Uterus (tissue), 2 donors: ENCODE data around the gene PRR5L.

Experiments
- CTCF ChIP-seq, 4 experiments: fragments of 200-600 bp in 2 of 4; fragments of 450-650 bp in 2 of 4; sonication (generic) in 2 of 4; IDR thresholded peaks; one replicate each; pipeline ENCODE4 v1.5.1; 2016 to 2019; ENCODE audit warnings: antibody characterized with exemption in 4 of 4, mild to moderate bottlenecking in 2 of 4, moderate library complexity in 1 of 4
- POLR2A ChIP-seq, 2 donors: fragments of 450-650 bp; IDR thresholded peaks; one replicate each; pipeline ENCODE4 v1.6.1; 2016; ENCODE audit warnings: antibody characterized with exemption in 2 of 2, mild to moderate bottlenecking in 1 of 2, moderate library complexity in 1 of 2

- TF ChIP-seq CTCF (IDR thresholded peaks at IDR 0.05) = no peak
- TF ChIP-seq POLR2A (IDR thresholded peaks at IDR 0.05) = no peak
These were observed 189.4 kb downstream of the PRR5L start for GRCh38 chr11:36485298-36486002.
